Heart left ventricle (tissue), 13 donors: ENCODE measurements around the gene KCNK1.

Source experiments
- POLR2A ChIP-seq, 2 donors: fragments of 450-650 bp; IDR thresholded peaks; one replicate each; pipeline ENCODE4 v1.6.1; 2017; ENCODE audit warnings: antibody characterized with exemption in 2 of 2, mild to moderate bottlenecking in 2 of 2, moderate library complexity in 2 of 2
- TF ChIP-seq, protein P1 (sequence below), 12 donors: fragments of 200-600 bp; sonication (generic) in 4 of 12; IDR thresholded peaks; one replicate each; pipeline versions ENCODE4 v1.5.0 to v1.8.0; 2018 to 2022; ENCODE audit warnings: antibody characterized with exemption in 12 of 12, mild to moderate bottlenecking in 5 of 12
- donor health status: ischemic (EF 13 %, LVEDD 7.1; RV severe dilation, severe dysfunction).
- donor health status: DM: no; HTN: yes; CAD: no.
- donor health status: DM: no; HTN: no; CAD: no.
- donor health status: ischemic (EF 25% LVEDD 6.9; RV normal size, moderate dysfunction).
- donor health status: ischemic (EF 25% LVEDD 5.7; RV mildly dilated, moderate dysfunction).
- donor health status: ischemic (EF 35%, LVEDD 5.7; RV mildly dilated, moderate dysfunction).
- donor health status: nonischemic (EF 11% LVEDD 7.7; RV severe dilation, severe dysfunction).
- donor health status: DM: yes; HTN: yes; CAD: no.
- donor health status: PGD.
- donor health status: ischemic (EF 29% LVEDD 5.4; RV normal size, mild dysfunction).
- donor health status: nonischemic (EF 23%, LVEDD 6.1; RV moderate dilation, normal function).

DNA sequence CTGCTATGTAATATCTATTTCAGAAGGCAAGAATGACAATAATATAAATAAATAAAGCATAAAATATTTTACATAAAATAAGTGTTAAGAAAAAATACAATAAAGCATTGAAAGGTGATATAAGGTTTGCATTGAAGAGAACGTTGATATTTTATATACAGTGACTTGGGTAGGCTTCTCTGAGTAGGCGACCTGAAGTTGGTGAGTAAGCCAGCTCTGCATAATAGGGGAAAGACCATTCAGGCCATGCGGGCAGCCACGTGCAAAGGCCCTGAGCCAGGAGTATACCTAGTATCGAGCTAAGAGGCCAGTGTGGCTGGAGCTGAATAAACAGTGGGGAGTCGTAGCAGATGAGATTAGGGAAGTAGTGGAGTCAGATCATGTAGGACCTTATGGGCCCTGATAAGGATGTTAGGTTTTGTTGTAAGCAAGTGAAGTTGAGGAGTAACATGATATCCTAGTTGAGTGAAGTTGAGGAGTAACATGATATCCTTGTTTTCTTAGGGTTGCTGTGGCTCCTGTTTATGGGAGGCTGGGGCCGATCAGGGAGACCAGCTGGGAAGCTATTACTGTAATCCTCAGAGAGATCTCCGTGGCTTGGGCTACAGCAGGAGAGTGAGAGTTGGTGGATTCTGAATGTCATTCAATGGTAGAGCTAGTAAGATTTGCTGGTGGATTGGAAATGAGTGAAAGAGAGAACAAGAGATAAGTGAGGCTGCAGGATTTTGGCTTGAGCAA is 22.0 kb downstream of the KCNK1 start:
- TF ChIP-seq, protein P1, sequence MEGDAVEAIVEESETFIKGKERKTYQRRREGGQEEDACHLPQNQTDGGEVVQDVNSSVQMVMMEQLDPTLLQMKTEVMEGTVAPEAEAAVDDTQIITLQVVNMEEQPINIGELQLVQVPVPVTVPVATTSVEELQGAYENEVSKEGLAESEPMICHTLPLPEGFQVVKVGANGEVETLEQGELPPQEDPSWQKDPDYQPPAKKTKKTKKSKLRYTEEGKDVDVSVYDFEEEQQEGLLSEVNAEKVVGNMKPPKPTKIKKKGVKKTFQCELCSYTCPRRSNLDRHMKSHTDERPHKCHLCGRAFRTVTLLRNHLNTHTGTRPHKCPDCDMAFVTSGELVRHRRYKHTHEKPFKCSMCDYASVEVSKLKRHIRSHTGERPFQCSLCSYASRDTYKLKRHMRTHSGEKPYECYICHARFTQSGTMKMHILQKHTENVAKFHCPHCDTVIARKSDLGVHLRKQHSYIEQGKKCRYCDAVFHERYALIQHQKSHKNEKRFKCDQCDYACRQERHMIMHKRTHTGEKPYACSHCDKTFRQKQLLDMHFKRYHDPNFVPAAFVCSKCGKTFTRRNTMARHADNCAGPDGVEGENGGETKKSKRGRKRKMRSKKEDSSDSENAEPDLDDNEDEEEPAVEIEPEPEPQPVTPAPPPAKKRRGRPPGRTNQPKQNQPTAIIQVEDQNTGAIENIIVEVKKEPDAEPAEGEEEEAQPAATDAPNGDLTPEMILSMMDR (IDR thresholded peaks at IDR 0.05) = no peak
- TF ChIP-seq POLR2A (IDR thresholded peaks at IDR 0.05) = no peak
